Dendritic cell treated with granulocyte-macrophage colony-stimulating factor and Interleukin-4, amounts not matched to agents 40 ng/mL and 50 ng/mL, for 4 days (primary cell): ENCODE measurements around the gene ICE1.

Source experiments
- H3K27ac Mint-ChIP-seq: one replicate; pipeline ENCODE4 v1.8.0; 2022; ENCODE audit warnings: mild to moderate bottlenecking, mixed read lengths
- H3K27me3 Mint-ChIP-seq: one replicate; pipeline ENCODE4 v1.8.0; 2022; ENCODE audit warnings: mild to moderate bottlenecking, mixed read lengths
- H3K36me3 Mint-ChIP-seq: one replicate; pipeline ENCODE4 v1.8.0; 2022; ENCODE audit warnings: low read depth, mixed read lengths
- H3K4me1 Mint-ChIP-seq: one replicate; pipeline ENCODE4 v1.8.0; 2022; ENCODE audit warnings: low read depth, mixed read lengths
- H3K4me3 Mint-ChIP-seq: one replicate; pipeline ENCODE4 v1.8.0; 2022; ENCODE audit warnings: mild to moderate bottlenecking, moderate library complexity, mixed read lengths
- H3K9me3 Mint-ChIP-seq: one replicate; pipeline ENCODE4 v1.8.0; 2022; ENCODE audit warnings: mixed read lengths
- intact Hi-C: fragments of 100-400 bp; cut with micrococcal nuclease; formaldehyde crosslinking; loops from one replicate; pipeline ENCODE4 v1.15.0; 2022

The ICE1 gene

DNA sequence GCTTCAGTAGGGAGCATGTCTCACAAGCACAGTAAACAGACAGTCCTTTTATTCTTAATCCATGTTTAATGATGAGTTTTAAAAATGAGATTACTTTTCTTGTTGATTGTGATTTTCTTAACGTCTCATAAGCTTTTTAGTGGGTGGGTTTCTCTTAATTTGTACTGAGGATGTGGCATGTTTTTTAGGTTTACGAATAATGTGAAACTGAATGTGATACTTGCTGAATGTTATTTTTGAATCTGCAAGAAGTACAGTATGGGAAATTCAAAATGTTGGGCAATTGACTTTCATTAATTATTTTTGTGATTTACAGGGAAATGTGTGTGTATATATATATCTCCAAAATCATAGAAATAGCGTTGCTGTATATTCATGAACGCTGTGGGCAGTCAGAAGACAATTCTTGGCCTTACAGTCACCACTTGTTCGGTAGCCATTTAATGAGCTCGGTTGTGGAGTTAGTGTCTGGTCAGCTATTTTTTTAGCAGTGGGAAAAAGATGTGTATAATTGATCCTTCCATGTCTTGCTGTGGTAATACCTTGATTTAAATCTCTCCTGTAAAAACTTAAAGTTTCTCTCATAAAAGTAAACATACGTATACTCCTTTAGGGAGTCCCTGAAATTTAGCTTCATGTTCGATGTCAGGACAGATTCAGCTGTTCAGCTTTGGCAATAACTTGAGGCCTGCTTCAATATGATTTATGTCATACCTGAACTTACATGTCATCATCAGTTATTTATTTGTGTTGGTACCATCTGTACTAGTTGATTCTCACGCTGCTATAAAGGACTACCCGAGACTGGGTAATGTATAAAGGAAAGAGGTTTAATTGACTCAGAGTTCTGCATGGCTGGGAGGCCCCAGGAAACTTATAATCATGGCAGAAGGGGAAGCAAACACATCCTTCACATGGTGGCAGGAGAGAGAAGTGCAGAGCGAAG, 15.0 kb downstream of the ICE1 start:
- no peaks in the 10 kb centered on the region for H3K27me3 Mint-ChIP-seq
- intact Hi-C loops = no loop called here
- H3K36me3 Mint-ChIP-seq = peaks cover 38% of the 10 kb centered on the region
- no peak overlapping the region for H3K4me3 Mint-ChIP-seq
- no peak overlapping the region for H3K27ac Mint-ChIP-seq
- peaks cover under 1% of the 10 kb centered on the region for H3K4me1 Mint-ChIP-seq
- no peaks in the 10 kb centered on the region for H3K9me3 Mint-ChIP-seq

DNA sequence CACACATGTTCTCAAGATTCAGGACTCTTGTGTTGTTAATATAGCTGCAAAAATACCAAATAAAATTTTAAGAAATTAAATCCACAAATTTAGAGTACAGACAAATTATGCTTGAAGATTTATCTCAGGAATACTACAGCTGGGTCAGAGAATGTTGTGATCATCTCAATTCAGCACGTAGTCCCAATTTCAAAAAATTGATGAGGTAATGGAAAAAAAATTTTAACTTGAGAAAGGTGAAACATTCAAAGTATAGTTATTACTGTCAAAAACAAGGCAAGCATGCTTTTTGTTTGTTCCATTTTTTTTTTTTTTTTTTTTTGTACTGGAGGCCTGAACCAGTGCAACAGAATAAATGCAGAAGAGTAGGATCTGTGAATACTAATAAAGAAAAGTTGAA, 29.4 kb downstream of the ICE1 start:
- Mint-ChIP-seq H3K27me3 (no peaks in the 10 kb centered on the region), H3K27ac (no peak overlapping the region), H3K4me1 (no peaks in the 10 kb centered on the region)

DNA sequence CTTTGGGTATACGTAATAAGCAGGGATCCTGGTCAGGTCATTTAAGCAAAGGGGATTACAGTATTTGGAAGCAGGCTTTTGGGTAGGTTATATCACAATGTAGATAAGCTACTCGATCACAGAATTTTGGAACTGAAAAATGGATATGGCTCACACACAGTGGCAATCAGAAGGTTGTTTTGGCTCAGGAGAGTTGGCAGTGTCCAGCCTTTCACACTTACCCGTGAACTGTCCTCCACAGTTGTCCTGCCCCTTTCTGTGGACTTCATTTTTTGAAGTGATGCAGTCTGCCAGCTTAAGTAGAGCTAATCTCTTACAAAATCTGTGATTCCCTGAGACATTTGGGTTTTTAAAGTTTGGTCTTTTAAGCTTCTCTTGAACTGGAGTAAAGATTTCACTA, 30.7 kb downstream of the ICE1 start:
- Mint-ChIP-seq H3K4me3 (no peak overlapping the region), H3K9me3 (no peaks in the 10 kb centered on the region), H3K27ac (no peak overlapping the region), H3K36me3 (peaks cover 82% of the 10 kb centered on the region), H3K4me1 (no peaks in the 10 kb centered on the region), H3K27me3 (no peaks in the 10 kb centered on the region)
- intact Hi-C loops = no loop called here

More for the DNA sequence above, 29.4 kb downstream of the ICE1 start:
- Mint-ChIP-seq H3K36me3 (peaks cover 75% of the 10 kb centered on the region), H3K4me3 (no peak overlapping the region), H3K9me3 (no peaks in the 10 kb centered on the region)
- intact Hi-C loops = no loop called here

DNA sequence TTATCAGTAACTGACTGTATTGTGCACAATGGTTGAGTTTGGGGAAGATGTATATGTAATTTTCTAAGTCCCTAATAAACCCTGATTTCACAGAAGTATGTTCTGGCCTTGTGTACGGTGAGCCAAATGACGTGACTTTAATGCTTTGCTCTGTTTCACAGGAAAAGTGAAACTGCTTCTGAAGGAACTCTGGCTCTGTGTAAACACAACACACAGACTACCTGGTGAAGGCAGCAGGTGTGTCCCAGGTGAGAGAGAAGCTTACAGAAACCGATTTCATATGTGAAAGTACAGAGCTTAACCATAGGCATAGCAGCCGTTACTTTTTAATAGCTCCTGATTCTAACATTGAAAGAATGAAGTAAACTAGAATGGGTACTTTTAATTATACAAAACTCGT, 31.9 kb downstream of the ICE1 start:
- no peaks in the 10 kb centered on the region for H3K9me3 Mint-ChIP-seq
- H3K27me3 Mint-ChIP-seq = no peaks in the 10 kb centered on the region
- peaks cover 90% of the 10 kb centered on the region for H3K36me3 Mint-ChIP-seq
- no peaks in the 10 kb centered on the region for H3K4me1 Mint-ChIP-seq
- intact Hi-C loops = no loop called here
- H3K4me3 Mint-ChIP-seq = no peak overlapping the region
- H3K27ac Mint-ChIP-seq = no peak overlapping the region

DNA sequence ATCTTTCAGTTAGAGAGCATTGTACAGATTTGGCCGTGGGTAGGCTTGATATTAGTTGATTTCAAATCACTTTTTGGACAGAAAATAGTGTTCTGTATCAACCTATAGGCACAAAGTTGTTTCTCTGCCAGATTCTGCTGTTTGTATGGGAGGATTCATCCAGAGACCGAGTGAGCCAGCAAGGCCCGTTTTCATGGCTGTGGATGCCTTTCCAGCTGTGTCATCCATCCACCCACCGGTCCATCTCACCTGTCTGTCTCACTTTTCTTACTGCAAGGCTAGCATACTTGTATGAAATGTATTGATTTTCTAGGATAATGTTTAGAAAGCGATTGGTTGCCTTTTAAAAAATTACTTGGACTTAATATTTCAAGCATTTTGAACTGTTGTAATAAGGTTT, 34.4 kb downstream of the ICE1 start:
- Mint-ChIP-seq H3K4me1 (no peaks in the 10 kb centered on the region), H3K4me3 (no peak overlapping the region), H3K9me3 (no peaks in the 10 kb centered on the region), H3K27me3 (no peaks in the 10 kb centered on the region), H3K36me3 (peaks cover 91% of the 10 kb centered on the region), H3K27ac (no peak overlapping the region)
- intact Hi-C loops = no loop called here

DNA sequence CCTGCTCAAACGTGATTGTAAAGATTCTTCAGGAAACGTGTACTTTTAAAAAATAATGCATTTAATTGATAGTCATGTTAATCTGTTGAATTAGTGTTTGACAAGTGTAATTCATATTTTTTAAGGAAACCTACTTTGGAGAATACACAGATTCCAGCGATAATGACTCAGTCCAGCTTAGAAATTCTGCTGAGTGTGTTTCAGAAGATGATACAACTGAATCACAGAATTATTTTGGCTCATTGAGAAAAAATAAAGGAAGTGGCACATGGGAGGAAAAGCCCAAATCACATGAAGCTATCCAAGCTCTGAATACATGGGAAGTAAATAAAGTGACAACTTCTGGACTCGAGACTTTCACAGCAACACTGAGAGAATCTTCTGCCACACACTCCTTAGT, 37.8 kb downstream of the ICE1 start:
- no peaks in the 10 kb centered on the region for H3K27me3 Mint-ChIP-seq
- H3K9me3 Mint-ChIP-seq = no peaks in the 10 kb centered on the region
- intact Hi-C loops = no loop called here
- peaks cover 97% of the 10 kb centered on the region for H3K36me3 Mint-ChIP-seq
- H3K27ac Mint-ChIP-seq = no peak overlapping the region
- H3K4me1 Mint-ChIP-seq = no peaks in the 10 kb centered on the region
- no peak overlapping the region for H3K4me3 Mint-ChIP-seq

DNA sequence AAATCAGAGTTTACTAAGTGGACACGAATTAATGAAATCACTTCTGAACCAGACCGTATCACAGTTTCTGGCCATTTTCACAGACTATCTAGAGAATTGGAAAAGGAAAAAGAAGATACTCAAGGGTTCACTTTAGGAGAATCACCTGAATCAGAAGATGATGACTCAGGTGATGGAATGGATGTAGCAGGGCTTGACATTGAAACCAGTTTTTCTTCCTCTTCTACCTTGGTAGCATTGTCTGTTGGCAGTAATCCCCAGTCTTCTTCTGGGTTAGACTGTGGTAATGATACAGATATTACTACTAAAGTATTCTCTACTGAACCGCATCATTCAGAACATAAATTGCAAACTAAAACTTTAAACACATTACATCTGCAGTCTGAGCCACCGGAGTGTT, 38.5 kb downstream of the ICE1 start:
- intact Hi-C loops = no loop called here
- H3K9me3 Mint-ChIP-seq = no peaks in the 10 kb centered on the region
- no peak overlapping the region for H3K4me3 Mint-ChIP-seq
- no peaks in the 10 kb centered on the region for H3K4me1 Mint-ChIP-seq
- peaks cover 93% of the 10 kb centered on the region for H3K36me3 Mint-ChIP-seq
- H3K27me3 Mint-ChIP-seq = no peaks in the 10 kb centered on the region
- H3K27ac Mint-ChIP-seq = no peak overlapping the region

DNA sequence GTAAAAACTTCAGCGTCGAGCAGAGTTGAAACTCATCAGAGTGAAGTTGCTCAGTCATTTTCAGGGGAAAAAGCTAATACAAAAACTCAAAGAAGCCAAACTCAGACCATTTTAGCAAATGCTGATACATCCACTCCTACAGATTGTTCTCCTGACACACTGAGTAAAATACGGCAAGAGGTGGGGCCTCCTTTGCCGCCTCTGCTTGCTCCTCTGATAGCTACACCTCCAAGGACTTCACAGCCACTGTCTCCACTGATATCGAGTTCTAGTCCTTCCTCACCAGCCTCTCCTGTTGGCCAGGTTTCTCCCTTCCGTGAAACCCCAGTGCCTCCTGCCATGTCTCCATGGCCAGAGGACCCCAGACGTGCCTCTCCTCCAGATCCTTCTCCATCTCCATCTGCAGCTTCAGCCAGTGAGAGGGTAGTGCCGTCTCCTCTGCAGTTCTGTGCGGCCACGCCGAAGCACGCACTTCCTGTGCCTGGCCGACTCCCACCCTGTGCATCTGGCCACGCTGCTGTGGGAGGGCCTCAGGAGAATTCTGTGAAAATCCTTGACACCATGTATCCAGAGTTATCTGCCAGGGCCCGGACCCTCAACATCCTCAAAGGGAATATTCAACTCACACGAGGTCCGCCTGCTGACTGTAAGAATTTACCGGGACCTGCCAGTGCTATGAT, 41.7 kb downstream of the ICE1 start:
- Mint-ChIP-seq H3K9me3 (no peaks in the 10 kb centered on the region), H3K27ac (no peak overlapping the region), H3K4me3 (no peak overlapping the region), H3K36me3 (peaks cover 84% of the 10 kb centered on the region), H3K27me3 (no peaks in the 10 kb centered on the region), H3K4me1 (no peaks in the 10 kb centered on the region)
- intact Hi-C loops = no loop called here

DNA sequence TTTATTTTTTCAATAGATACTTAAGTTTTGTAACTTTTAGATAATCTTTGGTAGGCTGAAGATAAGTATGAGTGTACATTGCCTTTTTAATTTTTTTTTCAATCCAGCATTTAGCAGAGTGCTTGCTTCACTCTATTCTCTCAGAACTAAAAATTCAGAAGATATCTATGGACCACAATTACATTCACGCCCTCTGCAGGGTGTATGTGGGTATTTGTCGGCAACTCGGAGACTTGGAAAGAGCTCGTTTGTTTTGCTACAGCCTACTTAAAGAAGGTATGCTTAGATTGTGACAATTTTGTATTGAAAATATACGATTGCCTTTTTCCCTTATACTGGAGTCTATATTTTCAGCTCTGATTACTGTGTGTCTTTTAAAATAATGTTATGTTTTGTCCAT, 43.8 kb downstream of the ICE1 start:
- H3K27ac Mint-ChIP-seq = no peak overlapping the region
- H3K9me3 Mint-ChIP-seq = no peaks in the 10 kb centered on the region
- peaks cover 70% of the 10 kb centered on the region for H3K36me3 Mint-ChIP-seq
- H3K4me3 Mint-ChIP-seq = no peak overlapping the region
- H3K27me3 Mint-ChIP-seq = no peaks in the 10 kb centered on the region
- intact Hi-C loops = no loop called here
- no peaks in the 10 kb centered on the region for H3K4me1 Mint-ChIP-seq

DNA sequence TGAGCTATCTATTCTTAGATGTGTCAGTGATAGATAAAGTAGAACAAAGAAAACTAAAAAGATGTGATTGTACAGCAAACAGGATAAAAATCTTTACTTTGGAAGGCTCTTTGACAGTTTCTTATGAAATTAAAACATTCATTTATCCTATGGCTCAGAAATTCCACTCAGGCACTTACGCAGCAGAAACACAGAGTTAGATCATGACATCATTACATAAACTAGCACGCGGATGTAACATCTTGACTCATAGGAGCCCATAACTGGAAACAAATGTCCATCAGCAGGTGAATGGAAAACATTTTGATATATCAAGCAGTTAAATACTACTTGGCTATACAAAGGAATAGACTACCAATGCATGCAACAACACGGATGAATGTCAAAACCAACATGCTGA, 45.3 kb downstream of the ICE1 start:
- no peaks in the 10 kb centered on the region for H3K4me1 Mint-ChIP-seq
- H3K36me3 Mint-ChIP-seq = peaks cover 55% of the 10 kb centered on the region
- H3K4me3 Mint-ChIP-seq = no peak overlapping the region
- no peak overlapping the region for H3K27ac Mint-ChIP-seq
- H3K9me3 Mint-ChIP-seq = no peaks in the 10 kb centered on the region
- H3K27me3 Mint-ChIP-seq = no peaks in the 10 kb centered on the region
- intact Hi-C loops = no loop called here

DNA sequence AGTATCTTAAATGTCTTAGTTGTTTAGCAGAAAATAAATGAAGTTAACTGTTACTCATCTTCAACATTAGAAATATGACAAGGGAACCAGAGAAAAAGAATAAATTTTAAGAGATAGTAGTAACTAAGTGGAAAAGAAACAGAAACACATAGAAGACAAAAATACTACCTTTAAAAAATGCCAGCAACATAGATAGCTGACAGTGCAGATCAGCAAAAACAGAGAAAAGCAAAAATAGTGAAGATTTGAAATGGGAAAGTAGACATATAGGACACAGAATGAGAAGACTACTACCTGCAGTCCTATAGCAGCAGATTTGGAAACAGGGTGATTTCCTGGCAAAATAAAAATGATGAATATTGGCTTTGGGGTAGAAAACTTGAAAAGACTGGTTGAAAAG, 48.5 kb downstream of the ICE1 start:
- H3K9me3 Mint-ChIP-seq = no peaks in the 10 kb centered on the region
- H3K36me3 Mint-ChIP-seq = peaks cover 55% of the 10 kb centered on the region
- no peaks in the 10 kb centered on the region for H3K27me3 Mint-ChIP-seq
- H3K4me3 Mint-ChIP-seq = no peak overlapping the region
- H3K4me1 Mint-ChIP-seq = no peaks in the 10 kb centered on the region
- intact Hi-C loops = no loop called here
- no peak overlapping the region for H3K27ac Mint-ChIP-seq

DNA sequence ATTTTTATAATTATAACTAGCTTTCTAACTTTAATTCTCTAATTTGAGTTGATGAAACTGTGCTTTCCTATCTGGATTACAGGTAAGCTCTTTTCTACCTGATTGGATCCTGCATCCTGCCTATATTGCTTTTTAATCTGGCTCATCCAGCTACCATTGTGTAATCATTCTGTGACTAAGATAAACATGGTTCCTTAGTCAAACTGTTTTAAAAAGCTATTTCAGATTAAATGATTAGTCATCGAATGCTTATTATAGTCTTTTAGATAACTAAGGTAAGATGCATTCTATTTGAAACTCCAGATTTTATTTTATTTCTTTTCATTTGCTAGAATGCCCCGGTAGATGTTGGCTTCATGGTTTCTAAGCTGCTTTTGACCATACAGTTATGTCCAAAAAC, 50.7 kb downstream of the ICE1 start:
- Mint-ChIP-seq H3K27me3 (no peaks in the 10 kb centered on the region), H3K36me3 (peaks cover 55% of the 10 kb centered on the region), H3K4me3 (no peak overlapping the region), H3K27ac (no peak overlapping the region), H3K9me3 (no peaks in the 10 kb centered on the region), H3K4me1 (no peaks in the 10 kb centered on the region)
- intact Hi-C loops = no loop called here

DNA sequence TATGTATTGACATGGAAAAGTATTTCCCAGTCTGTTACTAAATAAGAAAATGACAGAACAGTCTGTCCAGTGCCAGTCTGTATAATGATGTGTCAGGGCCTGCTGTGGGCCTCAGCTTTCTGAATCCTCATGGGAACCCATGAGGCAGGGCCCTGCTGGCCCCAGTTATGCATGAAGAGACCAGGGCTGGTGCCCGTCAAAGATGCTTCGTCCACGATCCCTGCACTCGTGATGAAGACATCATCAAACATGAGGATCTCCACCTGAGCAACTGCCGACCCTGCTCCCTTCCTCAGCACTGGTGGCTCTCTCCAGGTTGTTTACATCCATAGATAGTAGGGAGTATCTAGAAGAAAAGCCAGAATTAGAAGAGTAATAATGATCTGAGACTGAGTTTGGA, 52.5 kb downstream of the ICE1 start:
- H3K4me3 Mint-ChIP-seq = no peak overlapping the region
- no peaks in the 10 kb centered on the region for H3K27me3 Mint-ChIP-seq
- intact Hi-C loops = no loop called here
- H3K27ac Mint-ChIP-seq = no peak overlapping the region
- no peaks in the 10 kb centered on the region for H3K4me1 Mint-ChIP-seq
- no peaks in the 10 kb centered on the region for H3K9me3 Mint-ChIP-seq
- H3K36me3 Mint-ChIP-seq = peaks cover 60% of the 10 kb centered on the region

DNA sequence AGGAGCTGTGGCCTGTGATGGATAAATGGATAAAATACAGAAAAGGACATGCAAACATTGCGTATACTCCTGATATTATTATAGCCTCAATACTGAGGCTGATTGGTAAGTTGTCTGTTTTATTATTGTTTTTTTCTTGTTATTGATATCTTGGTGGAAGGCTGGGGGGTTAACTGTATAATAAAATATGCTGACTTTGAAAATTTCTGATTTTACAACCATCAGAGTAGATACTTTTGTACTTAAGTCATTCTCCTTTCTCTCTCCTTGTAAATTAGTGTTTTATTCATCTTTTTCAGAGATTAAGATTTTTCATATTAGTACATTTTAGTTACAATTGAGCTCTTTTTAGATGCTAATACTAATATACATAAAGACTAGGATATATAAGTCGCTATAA, 53.5 kb downstream of the ICE1 start:
- Mint-ChIP-seq H3K4me3 (no peak overlapping the region), H3K27ac (no peak overlapping the region), H3K36me3 (peaks cover 58% of the 10 kb centered on the region), H3K9me3 (no peaks in the 10 kb centered on the region), H3K4me1 (no peaks in the 10 kb centered on the region), H3K27me3 (no peaks in the 10 kb centered on the region)
- intact Hi-C loops = no loop called here
